ENCODE results near the gene ZEB2. TPM values are rescaled to one million over a fixed set of nuclear protein-coding genes. Genes with fewer than 3 reads are reported as not detected.
A peak's percentile ranks its signal among the peaks of the same experiment; 100 is the strongest.

Gene ZEB2
- total and polyA plus RNA-seq, 9 donors = 55.3 to 250 (median 174) TPM

- Histone ChIP-seq H3K27me3 (no peaks in the 10 kb centered on the region), H3K9me3 (no peaks in the 10 kb centered on the region), H3K27ac (peak overlapping the region; percentile 56 to 59), H3K4me1 (ENCODE audit: insufficient read depth) (peaks cover 17% of the 10 kb centered on the region), H3K36me3 (no peaks in the 10 kb centered on the region), H3K4me3 (no peak overlapping the region)
- TF ChIP-seq CTCF (IDR thresholded peaks at IDR 0.05) = no peak
- no peak for TF ChIP-seq POLR2A (IDR thresholded peaks at IDR 0.05)
- no peak for TF ChIP-seq EP300 (IDR thresholded peaks at IDR 0.05)
- 22 to 27% (median 25%) methylated on average over 6 of the region's 6 CpGs for WGBS, 3 donors
- DNase-seq = no peak
- intact Hi-C loops (cut with DNase I) = loop anchor here in 2 of 4 donors (10.0 kb wide), 2 partner anchors 61 to 71 kb away; no protein-coding TSS in a partner anchor
Measured at GRCh38 chr2:144443837-144444817, 75.8 kb downstream of the ZEB2 start.

- H3K4me1 ChIP-seq (ENCODE audit: insufficient read depth) = peaks cover 17% of the 10 kb centered on the region
- H3K27me3 ChIP-seq = no peaks in the 10 kb centered on the region
- no peak for TF ChIP-seq CTCF (IDR thresholded peaks at IDR 0.05)
- TF ChIP-seq EP300 (IDR thresholded peaks at IDR 0.05) = no peak
- TF ChIP-seq POLR2A (IDR thresholded peaks at IDR 0.05) = no peak
- WGBS, 3 donors = 5 to 12% (median 8%) methylated on average over 2 of the region's 2 CpGs
- no peak overlapping the region for H3K4me3 ChIP-seq
- peak overlapping the region in 1 of 2 donors; percentile 8 for H3K27ac ChIP-seq
- H3K36me3 ChIP-seq = no peaks in the 10 kb centered on the region
- DNase-seq = no peak
- intact Hi-C loops (cut with DNase I) = loop anchor here in 2 of 4 donors (10.0 kb wide), 2 partner anchors 63 to 73 kb away; no protein-coding TSS in a partner anchor
- H3K9me3 ChIP-seq = no peaks in the 10 kb centered on the region
Measured at GRCh38 chr2:144441711-144442141, 78.2 kb downstream of the ZEB2 start.

GRCh38 chr2:144439993-144440392, 79.9 kb downstream of the ZEB2 start:
- WGBS, 3 donors = 64 to 73% (median 70%) methylated on average over 1 of the region's 1 CpG
- Histone ChIP-seq H3K9me3 (no peaks in the 10 kb centered on the region), H3K4me1 (ENCODE audit: insufficient read depth) (peaks cover 18% of the 10 kb centered on the region), H3K27ac (no peak overlapping the region), H3K27me3 (no peaks in the 10 kb centered on the region), H3K36me3 (no peaks in the 10 kb centered on the region), H3K4me3 (no peak overlapping the region)
- intact Hi-C loops (cut with DNase I) = loop anchor here in 3 of 4 donors (10.0 kb wide), 2 partner anchors 65 to 75 kb away; no protein-coding TSS in a partner anchor
- DNase-seq = no peak
- TF ChIP-seq CTCF (IDR thresholded peaks at IDR 0.05) (no peak), EP300 (IDR thresholded peaks at IDR 0.05) (no peak), POLR2A (IDR thresholded peaks at IDR 0.05) (no peak)

GRCh38 chr2:144438801-144439631, 80.9 kb downstream of the ZEB2 start:
- 76 to 79% (median 78%) methylated on average over 8 of the region's 8 CpGs for WGBS, 3 donors
- intact Hi-C loops (cut with DNase I) = loop anchor here in 1 of 4 donors (10.0 kb wide), 1 partner anchor 66 kb away; no protein-coding TSS in a partner anchor
- Histone ChIP-seq H3K4me1 (ENCODE audit: insufficient read depth) (peaks cover 16% of the 10 kb centered on the region), H3K27ac (no peak overlapping the region), H3K27me3 (no peaks in the 10 kb centered on the region), H3K36me3 (no peaks in the 10 kb centered on the region), H3K9me3 (no peaks in the 10 kb centered on the region), H3K4me3 (no peak overlapping the region)
- no peak for TF ChIP-seq CTCF (IDR thresholded peaks at IDR 0.05)
- TF ChIP-seq EP300 (IDR thresholded peaks at IDR 0.05) = no peak
- TF ChIP-seq POLR2A (IDR thresholded peaks at IDR 0.05) = no peak
- no peak for DNase-seq

Measured in ovary (tissue), 9 donors.